Measurements from ENCODE around the gene UNC13A.

- TF ChIP-seq CTCF (IDR thresholded peaks at IDR 0.05) = no peak
- TF ChIP-seq POLR2A (IDR thresholded peaks at IDR 0.05) = no peak
Measured at GRCh38 chr19:17624314-17624991, 63.7 kb downstream of the UNC13A start.

All from adrenal gland (tissue), 5 donors.